IPS-15b (cell line): ENCODE data around the gene ITPRIP.

Experiments used
- H3K27me3 ChIP-seq: one replicate; pipeline ENCODE4 v1.6.1; 2013; ENCODE audit warnings: low read length; ENCODE audit not compliant: control insufficient read depth, insufficient read depth
- H3K36me3 ChIP-seq: one replicate; pipeline ENCODE4 v1.6.1; 2013; ENCODE audit warnings: low read length; ENCODE audit not compliant: control insufficient read depth, insufficient read depth
- H3K4me1 ChIP-seq: one replicate; pipeline ENCODE4 v1.6.1; 2013; ENCODE audit warnings: mild to moderate bottlenecking, low read length; ENCODE audit not compliant: control insufficient read depth, insufficient read depth
- H3K4me3 ChIP-seq: one replicate; pipeline ENCODE4 v1.5.1; 2013; ENCODE audit warnings: low read depth, low read length
- H3K9ac ChIP-seq: one replicate; pipeline ENCODE4 v1.6.1; 2013; ENCODE audit warnings: low read depth, mild to moderate bottlenecking, low read length
- H3K9me3 ChIP-seq: one replicate; pipeline ENCODE4 v1.6.1; 2013; ENCODE audit warnings: mild to moderate bottlenecking, low read length; ENCODE audit not compliant: control insufficient read depth, insufficient read depth

The ITPRIP gene

DNA sequence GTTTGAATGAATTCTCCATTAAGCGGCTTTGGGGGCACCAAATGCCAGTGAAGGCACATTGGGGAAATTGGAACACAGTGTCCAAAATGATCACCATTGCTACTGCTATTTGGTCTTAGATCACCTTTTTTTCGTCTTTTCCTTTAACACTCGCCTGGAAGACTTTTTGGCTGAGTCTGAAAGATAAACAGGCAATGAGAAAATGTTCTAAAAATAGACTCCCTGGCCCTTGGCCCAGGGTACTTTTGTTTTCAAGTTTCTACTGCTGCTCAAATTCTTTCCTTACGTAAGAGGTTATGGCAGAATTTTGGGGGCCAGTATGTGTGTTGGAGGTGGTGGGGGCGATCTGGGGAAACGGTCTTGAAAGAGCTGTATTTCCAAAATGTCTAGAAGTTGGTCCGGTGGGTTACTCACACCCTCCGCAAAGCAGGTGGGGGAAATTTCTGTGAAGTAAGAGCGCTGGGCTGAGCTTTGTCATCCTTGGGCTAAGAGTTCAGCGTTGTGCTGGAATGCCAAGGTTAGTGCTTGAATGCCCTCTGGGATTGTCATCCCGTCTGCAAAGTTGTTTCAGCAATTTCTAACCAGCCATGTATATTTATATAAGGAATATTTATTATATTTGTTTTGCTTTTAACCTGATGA is 1.3 kb upstream of the ITPRIP start:
- peak overlapping the region; percentile 32 for H3K9ac ChIP-seq

DNA sequence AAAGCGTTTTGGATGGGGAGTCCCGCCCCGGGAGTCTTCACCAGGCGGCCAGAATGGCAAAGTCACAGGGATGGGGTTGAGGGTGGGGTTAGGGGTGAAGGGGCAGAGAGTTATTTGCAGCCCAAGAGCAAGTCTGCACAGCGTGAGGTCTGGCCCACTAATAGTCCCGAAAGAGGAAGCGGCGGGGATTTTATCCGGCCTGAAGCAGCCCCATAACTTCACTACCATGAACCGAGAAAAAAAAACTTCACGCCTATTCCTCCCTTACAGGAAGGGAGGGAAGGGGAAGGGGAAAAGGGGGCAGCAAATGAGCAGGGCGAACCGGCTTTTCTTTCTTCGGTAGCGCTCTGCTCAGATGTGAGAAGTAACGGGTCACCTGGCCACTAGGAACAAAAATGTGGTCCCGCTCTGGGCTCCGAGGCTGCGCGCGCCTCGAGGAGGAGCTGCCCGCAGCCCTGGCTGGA is 712 bp downstream of the ITPRIP start:
- Histone ChIP-seq H3K27me3 (peaks cover 13% of the 10 kb centered on the region), H3K36me3 (no peaks in the 10 kb centered on the region), H3K9ac (peak overlapping the region; percentile 80), H3K4me3 (peak overlapping the region; percentile 82), H3K4me1 (peaks cover 16% of the 10 kb centered on the region), H3K9me3 (no peaks in the 10 kb centered on the region)

More for the DNA sequence above, 1.3 kb upstream of the ITPRIP start:
- Histone ChIP-seq H3K27me3 (peaks cover 13% of the 10 kb centered on the region), H3K9me3 (no peaks in the 10 kb centered on the region), H3K4me1 (peaks cover 7% of the 10 kb centered on the region), H3K36me3 (no peaks in the 10 kb centered on the region), H3K4me3 (peak overlapping the region; percentile 82)

- peak overlapping the region; percentile 82 for H3K4me3 ChIP-seq
- H3K27me3 ChIP-seq, result peaks cover 13% of the 10 kb centered on the region
- peaks cover 22% of the 10 kb centered on the region for H3K4me1 ChIP-seq
- peak overlapping the region; percentile 9 for H3K9ac ChIP-seq
- no peaks in the 10 kb centered on the region for H3K9me3 ChIP-seq
- H3K36me3 ChIP-seq, result no peaks in the 10 kb centered on the region
These were observed 1.3 kb downstream of the ITPRIP start for GRCh38 chr10:104336821-104337467.

- no peak overlapping the region for H3K4me3 ChIP-seq
- H3K4me1 ChIP-seq, result peaks cover 33% of the 10 kb centered on the region
- peaks cover 10% of the 10 kb centered on the region for H3K27me3 ChIP-seq
- H3K9me3 ChIP-seq, result no peaks in the 10 kb centered on the region
- H3K9ac ChIP-seq, result no peak overlapping the region
- no peaks in the 10 kb centered on the region for H3K36me3 ChIP-seq
These were observed 3.2 kb downstream of the ITPRIP start for GRCh38 chr10:104334965-104335650.

- H3K4me1 ChIP-seq, result peaks cover 35% of the 10 kb centered on the region
- no peaks in the 10 kb centered on the region for H3K9me3 ChIP-seq
- H3K36me3 ChIP-seq, result no peaks in the 10 kb centered on the region
- no peak overlapping the region for H3K4me3 ChIP-seq
- peaks cover 5% of the 10 kb centered on the region for H3K27me3 ChIP-seq
- no peak overlapping the region for H3K9ac ChIP-seq
These were observed 3.7 kb downstream of the ITPRIP start for GRCh38 chr10:104334561-104334960.

GRCh38 chr10:104333728-104334373 is 4.4 kb downstream of the ITPRIP start:
- no peak overlapping the region for H3K9ac ChIP-seq
- H3K4me3 ChIP-seq, result no peak overlapping the region
- H3K4me1 ChIP-seq, result peaks cover 35% of the 10 kb centered on the region
- H3K9me3 ChIP-seq, result no peaks in the 10 kb centered on the region
- no peaks in the 10 kb centered on the region for H3K36me3 ChIP-seq
- no peaks in the 10 kb centered on the region for H3K27me3 ChIP-seq

- peaks cover 38% of the 10 kb centered on the region for H3K4me1 ChIP-seq
These were observed 5.1 kb downstream of the ITPRIP start for GRCh38 chr10:104333032-104333727.

DNA sequence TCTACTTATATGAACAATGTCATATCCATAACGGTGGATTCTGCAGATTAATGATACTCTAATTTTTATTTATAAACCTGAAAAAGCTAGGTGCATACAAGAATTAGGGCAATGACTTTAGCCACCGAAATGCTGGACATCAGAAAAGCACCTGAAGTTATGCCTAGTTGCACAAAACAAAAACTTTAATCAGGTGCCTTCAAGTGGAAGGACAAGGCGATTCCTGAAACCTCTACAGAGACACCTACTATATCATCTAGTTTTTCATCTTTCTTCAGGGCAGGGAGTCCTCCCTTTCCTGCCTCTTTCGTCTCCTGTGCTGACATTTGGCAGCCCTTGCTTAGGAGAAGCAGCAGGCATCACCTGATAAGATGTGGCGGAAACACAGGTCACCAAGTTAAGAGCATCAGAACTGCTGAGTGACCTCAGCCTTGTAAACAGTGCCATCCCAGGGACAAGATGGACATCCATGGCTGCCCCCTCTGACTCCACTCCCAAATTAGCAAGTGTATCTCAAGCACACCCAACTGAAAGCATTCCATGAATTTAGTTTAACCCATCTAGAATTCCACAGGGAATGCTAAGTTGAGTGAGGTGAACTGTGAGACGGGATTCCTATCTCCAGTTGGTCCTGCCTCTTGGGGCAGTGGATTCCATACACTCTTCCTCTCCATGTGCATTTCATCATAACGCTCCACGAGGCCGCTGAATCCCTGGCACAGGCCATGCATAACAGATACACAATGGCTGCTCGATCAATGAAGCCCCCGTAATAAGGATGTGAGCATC is 5.8 kb downstream of the ITPRIP start:
- no peaks in the 10 kb centered on the region for H3K27me3 ChIP-seq
- no peaks in the 10 kb centered on the region for H3K36me3 ChIP-seq
- no peak overlapping the region for H3K9ac ChIP-seq
- no peak overlapping the region for H3K4me3 ChIP-seq
- H3K4me1 ChIP-seq, result peaks cover 45% of the 10 kb centered on the region
- no peaks in the 10 kb centered on the region for H3K9me3 ChIP-seq

More at GRCh38 chr10:104333032-104333727, 5.1 kb downstream of the ITPRIP start:
- no peaks in the 10 kb centered on the region for H3K9me3 ChIP-seq
- H3K4me3 ChIP-seq, result no peak overlapping the region
- H3K9ac ChIP-seq, result no peak overlapping the region
- no peaks in the 10 kb centered on the region for H3K36me3 ChIP-seq
- H3K27me3 ChIP-seq, result no peaks in the 10 kb centered on the region

DNA sequence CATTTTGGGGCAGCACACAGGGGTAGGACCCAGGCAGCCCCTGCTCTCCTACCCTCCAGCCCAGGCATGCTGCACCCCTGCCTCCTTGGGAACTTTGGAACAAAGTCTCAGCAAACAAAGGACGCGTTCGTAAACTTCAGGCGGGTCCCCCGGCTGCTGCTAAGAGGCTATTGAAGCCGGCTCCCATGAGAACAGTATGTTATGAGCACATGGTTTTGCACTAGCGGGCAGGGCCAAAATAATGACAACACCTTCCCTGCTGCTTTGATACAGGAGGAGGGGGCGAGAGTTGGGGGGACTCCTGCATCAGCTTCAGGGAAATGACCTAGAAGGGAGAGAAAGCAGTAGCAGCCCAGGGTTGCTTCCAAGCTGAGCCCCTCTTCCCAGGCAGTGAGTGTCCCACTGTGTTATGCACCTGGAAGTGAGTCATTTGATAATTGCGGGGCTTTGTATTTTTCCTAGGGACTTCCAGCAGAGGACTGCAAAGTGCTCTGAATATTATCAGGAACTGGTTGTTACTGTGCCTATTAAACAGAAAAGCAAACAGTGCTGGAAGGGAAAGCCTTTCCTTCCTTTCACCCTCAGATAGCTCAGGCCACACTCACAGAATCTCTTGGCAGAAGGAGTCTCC is 6.9 kb downstream of the ITPRIP start:
- peak overlapping the region; percentile 40 for H3K9ac ChIP-seq

GRCh38 chr10:104330168-104331110 is 7.8 kb downstream of the ITPRIP start:
- Histone ChIP-seq H3K9me3 (no peaks in the 10 kb centered on the region), H3K4me3 (no peak overlapping the region), H3K36me3 (no peaks in the 10 kb centered on the region), H3K27me3 (no peaks in the 10 kb centered on the region), H3K4me1 (peaks cover 47% of the 10 kb centered on the region), H3K9ac (no peak overlapping the region)

More for the DNA sequence above, 6.9 kb downstream of the ITPRIP start:
- Histone ChIP-seq H3K4me3 (no peak overlapping the region), H3K27me3 (no peaks in the 10 kb centered on the region), H3K9me3 (no peaks in the 10 kb centered on the region), H3K36me3 (no peaks in the 10 kb centered on the region), H3K4me1 (peaks cover 47% of the 10 kb centered on the region)
